ENCODE measurements around the gene DNAJB4. TPM values are rescaled to one million over a fixed set of nuclear protein-coding genes. Genes with fewer than 3 reads are reported as not detected.

The DNAJB4 gene
- total and polyA plus RNA-seq, 7 donors: 34.9 to 209 (median 107) TPM

GRCh38 chr1:78040484-78041089 lies 35.8 kb downstream of the DNAJB4 start:
- TF ChIP-seq CTCF (IDR thresholded peaks at IDR 0.05): no peak
- intact Hi-C loops (cut with DNase I): no loop called here
- no peaks in the 10 kb centered on the region for H3K9me3 ChIP-seq
- H3K27me3 ChIP-seq (ENCODE audit: insufficient read depth in 3 of 3, low read length in 2 of 3): no peaks in the 10 kb centered on the region
- H3K27ac ChIP-seq: no peak overlapping the region
- no peaks in the 10 kb centered on the region for H3K36me3 ChIP-seq (ENCODE audit: insufficient read depth in 1 of 2, low read depth in 1 of 2)
- WGBS, 3 donors: 75 to 85% (median 76%) methylated on average over 3 of the region's 3 CpGs
- peaks cover 12% of the 10 kb centered on the region for H3K4me1 ChIP-seq
- no peak overlapping the region for H3K4me3 ChIP-seq
- no peak for ATAC-seq
- no peak for DNase-seq

GRCh38 chr1:78043436-78043835 lies 38.7 kb downstream of the DNAJB4 start:
- WGBS, 3 donors: 31 to 59% (median 32%) methylated on average over 3 of the region's 3 CpGs
- Histone ChIP-seq H3K36me3 (ENCODE audit: insufficient read depth in 1 of 2, low read depth in 1 of 2) (no peaks in the 10 kb centered on the region), H3K4me3 (no peak overlapping the region), H3K27me3 (ENCODE audit: insufficient read depth in 3 of 3, low read length in 2 of 3) (no peaks in the 10 kb centered on the region), H3K27ac (no peak overlapping the region), H3K9me3 (no peaks in the 10 kb centered on the region), H3K4me1 (peaks cover 21% of the 10 kb centered on the region)
- ATAC-seq: no peak
- DNase-seq: no peak
- intact Hi-C loops (cut with DNase I): no loop called here
- TF ChIP-seq CTCF (IDR thresholded peaks at IDR 0.05): no peak

- Histone ChIP-seq H3K27me3 (ENCODE audit: insufficient read depth in 3 of 3, low read length in 2 of 3) (no peaks in the 10 kb centered on the region), H3K27ac (peak overlapping the region; percentile 77), H3K36me3 (ENCODE audit: insufficient read depth in 1 of 2, low read depth in 1 of 2) (no peaks in the 10 kb centered on the region), H3K4me1 (peaks cover 22% of the 10 kb centered on the region), H3K9me3 (no peaks in the 10 kb centered on the region), H3K4me3 (peak overlapping the region; percentile 79)
- intact Hi-C loops (cut with DNase I): loop anchor here (5.0 kb wide), 2 partner anchors 33 to 67 kb away; no protein-coding TSS in a partner anchor
- WGBS, 3 donors: 71 to 74% (median 71%) methylated on average over 14 of the region's 14 CpGs
- no peak for TF ChIP-seq CTCF (IDR thresholded peaks at IDR 0.05)
- no peak for ATAC-seq
- no peak for DNase-seq
Measured at GRCh38 chr1:78044796-78045562, 40.2 kb downstream of the DNAJB4 start.

GRCh38 chr1:78045563-78045925 lies 40.8 kb downstream of the DNAJB4 start:
- Histone ChIP-seq H3K27me3 (ENCODE audit: insufficient read depth in 3 of 3, low read length in 2 of 3) (no peaks in the 10 kb centered on the region), H3K4me1 (peaks cover 22% of the 10 kb centered on the region), H3K36me3 (ENCODE audit: insufficient read depth in 1 of 2, low read depth in 1 of 2) (no peaks in the 10 kb centered on the region), H3K9me3 (no peaks in the 10 kb centered on the region), H3K4me3 (peak overlapping the region; percentile 79), H3K27ac (peak overlapping the region; percentile 77)
- DNase-seq: no peak
- 50 to 61% (median 55%) methylated on average over 19 of the region's 19 CpGs for WGBS, 3 donors
- peak in 3 of 4 donors; percentile 10 to 19 (median 16) for ATAC-seq
- intact Hi-C loops (cut with DNase I): loop anchor here (5.0 kb wide), 2 partner anchors 33 to 67 kb away; no protein-coding TSS in a partner anchor
- no peak for TF ChIP-seq CTCF (IDR thresholded peaks at IDR 0.05)
